Loucy (cell line): Measurements from ENCODE around the gene RUVBL1.

Source experiments
- EZH2phosphoT487 ChIP-seq: fragments of 200-600 bp; IDR thresholded peaks from 2 replicates; pipeline ENCODE4 v1.6.1; 2018; ENCODE audit warnings: antibody characterized with exemption, mild to moderate bottlenecking, moderate library complexity, borderline replicate concordance
- TF ChIP-seq, protein P1 (sequence below): fragments of 200-600 bp; sonication (generic); conservative IDR thresholded peaks from 2 replicates; pipeline ENCODE4 v1.5.1; 2014; ENCODE audit warnings: mild to moderate bottlenecking, antibody characterized with exemption, low read length

DNA sequence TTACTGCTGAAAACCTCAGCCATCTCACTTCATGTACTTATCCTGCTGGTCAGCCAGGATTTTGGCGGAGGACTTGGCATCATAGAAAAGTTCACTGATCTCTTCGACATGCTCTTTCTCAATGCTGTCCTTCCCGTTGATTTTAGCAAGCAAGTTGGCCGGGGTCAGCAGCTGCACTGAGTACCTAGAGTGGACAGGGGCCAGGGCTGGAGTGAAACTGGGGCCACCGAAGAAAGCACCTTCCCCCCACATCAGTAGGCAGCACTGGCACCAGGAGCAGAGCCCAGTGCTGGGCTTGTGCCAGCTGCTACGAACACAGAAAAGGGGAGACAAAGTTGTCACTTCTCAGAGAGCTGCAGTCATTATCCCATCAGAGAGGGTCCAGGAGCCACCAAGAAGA is 42.4 kb downstream of the RUVBL1 start:
- TF ChIP-seq, protein P1, sequence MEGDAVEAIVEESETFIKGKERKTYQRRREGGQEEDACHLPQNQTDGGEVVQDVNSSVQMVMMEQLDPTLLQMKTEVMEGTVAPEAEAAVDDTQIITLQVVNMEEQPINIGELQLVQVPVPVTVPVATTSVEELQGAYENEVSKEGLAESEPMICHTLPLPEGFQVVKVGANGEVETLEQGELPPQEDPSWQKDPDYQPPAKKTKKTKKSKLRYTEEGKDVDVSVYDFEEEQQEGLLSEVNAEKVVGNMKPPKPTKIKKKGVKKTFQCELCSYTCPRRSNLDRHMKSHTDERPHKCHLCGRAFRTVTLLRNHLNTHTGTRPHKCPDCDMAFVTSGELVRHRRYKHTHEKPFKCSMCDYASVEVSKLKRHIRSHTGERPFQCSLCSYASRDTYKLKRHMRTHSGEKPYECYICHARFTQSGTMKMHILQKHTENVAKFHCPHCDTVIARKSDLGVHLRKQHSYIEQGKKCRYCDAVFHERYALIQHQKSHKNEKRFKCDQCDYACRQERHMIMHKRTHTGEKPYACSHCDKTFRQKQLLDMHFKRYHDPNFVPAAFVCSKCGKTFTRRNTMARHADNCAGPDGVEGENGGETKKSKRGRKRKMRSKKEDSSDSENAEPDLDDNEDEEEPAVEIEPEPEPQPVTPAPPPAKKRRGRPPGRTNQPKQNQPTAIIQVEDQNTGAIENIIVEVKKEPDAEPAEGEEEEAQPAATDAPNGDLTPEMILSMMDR, result no peak
- TF ChIP-seq EZH2phosphoT487, result no peak
